HEK293 (cell line): ENCODE results near the gene PALM.

ENCODE experiments used
- EGR2 ChIP-seq: fragments of 450-650 bp; formaldehyde crosslinking; IDR thresholded peaks from 2 replicates; pipeline ENCODE4 v1.5.1; 2016; ENCODE audit warnings: low read depth, missing biosample characterization, missing genetic modification characterization
- GLIS2 ChIP-seq: fragments of 450-650 bp; formaldehyde crosslinking; IDR thresholded peaks from 2 replicates; pipeline ENCODE4 v1.5.1; 2016; ENCODE audit warnings: missing biosample characterization, missing genetic modification characterization
- KLF1 ChIP-seq: fragments of 450-650 bp; formaldehyde crosslinking; IDR thresholded peaks from 2 replicates; pipeline ENCODE4 v1.5.1; 2016; ENCODE audit warnings: missing biosample characterization, missing genetic modification characterization
- KLF16 ChIP-seq: fragments of 450-650 bp; formaldehyde crosslinking; IDR thresholded peaks from 2 replicates; pipeline ENCODE4 v1.5.1; 2017; ENCODE audit warnings: missing biosample characterization, missing genetic modification characterization
- KLF7 ChIP-seq: fragments of 450-650 bp; formaldehyde crosslinking; IDR thresholded peaks from 2 replicates; pipeline ENCODE4 v1.5.1; 2016; ENCODE audit warnings: missing biosample characterization, missing genetic modification characterization, borderline replicate concordance
- KLF8 ChIP-seq: fragments of 450-650 bp; formaldehyde crosslinking; IDR thresholded peaks from 2 replicates; pipeline ENCODE4 v1.5.1; 2016; ENCODE audit warnings: missing biosample characterization, missing genetic modification characterization
- KLF9 ChIP-seq: fragments of 450-650 bp; formaldehyde crosslinking; IDR thresholded peaks from 2 replicates; pipeline ENCODE4 v1.5.1; 2016; ENCODE audit warnings: missing biosample characterization, missing genetic modification characterization, low read depth
- MZF1 ChIP-seq: fragments of 450-650 bp; formaldehyde crosslinking; IDR thresholded peaks from 2 replicates; pipeline ENCODE4 v1.5.1; 2017; ENCODE audit warnings: missing biosample characterization, missing genetic modification characterization, borderline replicate concordance
- OSR2 ChIP-seq: fragments of 450-650 bp; formaldehyde crosslinking; IDR thresholded peaks from 2 replicates; pipeline ENCODE4 v1.5.1; 2016; ENCODE audit warnings: missing biosample characterization, missing genetic modification characterization
- PRDM10 ChIP-seq: fragments of 450-650 bp; formaldehyde crosslinking; IDR thresholded peaks from 2 replicates; pipeline ENCODE4 v1.5.1; 2016; ENCODE audit warnings: missing biosample characterization, missing genetic modification characterization
- SETDB1 ChIP-seq: IDR thresholded peaks from one replicate; pipeline ENCODE4 v1.6.1; 2017; ENCODE audit warnings: mild to moderate bottlenecking, low read length, moderate library complexity, mixed read lengths; ENCODE audit not compliant: insufficient read length
- SP2 ChIP-seq: fragments of 450-650 bp; formaldehyde crosslinking; IDR thresholded peaks from 2 replicates; pipeline ENCODE4 v1.5.1; 2016; ENCODE audit warnings: missing biosample characterization, missing genetic modification characterization
- SP3 ChIP-seq: fragments of 450-650 bp; formaldehyde crosslinking; IDR thresholded peaks from 2 replicates; pipeline ENCODE4 v1.5.1; 2016; ENCODE audit warnings: missing biosample characterization, missing genetic modification characterization
- TCF7L2 ChIP-seq: IDR thresholded peaks from 2 replicates; pipeline ENCODE4 v1.6.1; 2011; ENCODE audit warnings: low read depth, mild to moderate bottlenecking, inconsistent platforms, low read length, moderate library complexity, borderline replicate concordance
- WT1 ChIP-seq: fragments of 450-650 bp; formaldehyde crosslinking; IDR thresholded peaks from 2 replicates; pipeline ENCODE4 v1.5.1; 2016; ENCODE audit warnings: missing biosample characterization, missing genetic modification characterization
- ZBTB26 ChIP-seq: fragments of 450-650 bp; formaldehyde crosslinking; optimal IDR thresholded peaks from 2 replicates; pipeline ENCODE3; 2016; ENCODE audit warnings: missing biosample characterization, mild to moderate bottlenecking, missing genetic modification characterization
- ZBTB8A ChIP-seq: fragments of 450-650 bp; formaldehyde crosslinking; IDR thresholded peaks from 2 replicates; pipeline ENCODE4 v1.5.1; 2016; ENCODE audit warnings: missing biosample characterization, missing genetic modification characterization
- ZFP69B ChIP-seq: fragments of 450-650 bp; formaldehyde crosslinking; IDR thresholded peaks from 2 replicates; pipeline ENCODE4 v1.5.1; 2016; ENCODE audit warnings: missing biosample characterization, missing genetic modification characterization
- ZNF280C ChIP-seq: fragments of 450-650 bp; formaldehyde crosslinking; IDR thresholded peaks from 2 replicates; pipeline ENCODE4 v1.5.1; 2016; ENCODE audit warnings: missing biosample characterization, missing genetic modification characterization
- ZNF292 ChIP-seq: fragments of 450-650 bp; formaldehyde crosslinking; IDR thresholded peaks from 2 replicates; pipeline ENCODE4 v1.5.1; 2016; ENCODE audit warnings: low read depth, missing biosample characterization, missing genetic modification characterization, borderline replicate concordance
- ZNF324 ChIP-seq: fragments of 450-650 bp; formaldehyde crosslinking; IDR thresholded peaks from 2 replicates; pipeline ENCODE4 v1.5.1; 2016; ENCODE audit warnings: missing biosample characterization, missing genetic modification characterization
- ZNF37A ChIP-seq: fragments of 450-650 bp; IDR thresholded peaks from 2 replicates; pipeline ENCODE4 v1.5.1; 2018; ENCODE audit warnings: missing biosample characterization, missing genetic modification characterization
- ZNF394 ChIP-seq: fragments of 450-650 bp; formaldehyde crosslinking; IDR thresholded peaks from 2 replicates; pipeline ENCODE4 v1.5.1; 2016; ENCODE audit warnings: missing biosample characterization, missing genetic modification characterization, mild to moderate bottlenecking, moderate library complexity, borderline replicate concordance
- ZNF423 ChIP-seq: fragments of 450-650 bp; formaldehyde crosslinking; IDR thresholded peaks from 2 replicates; pipeline ENCODE4 v1.5.1; 2016; ENCODE audit warnings: missing biosample characterization, missing genetic modification characterization
- ZNF514 ChIP-seq: fragments of 450-650 bp; formaldehyde crosslinking; IDR thresholded peaks from 2 replicates; pipeline ENCODE4 v1.5.1; 2016; ENCODE audit warnings: missing biosample characterization, missing genetic modification characterization
- ZNF530 ChIP-seq: fragments of 450-650 bp; formaldehyde crosslinking; IDR thresholded peaks from 2 replicates; pipeline ENCODE4 v1.5.1; 2016; ENCODE audit warnings: low read depth, missing biosample characterization, missing genetic modification characterization
- ZNF549 ChIP-seq: fragments of 450-650 bp; IDR thresholded peaks from 2 replicates; pipeline ENCODE4 v1.5.1; 2018; ENCODE audit warnings: missing biosample characterization, missing genetic modification characterization, mild to moderate bottlenecking, inconsistent platforms, moderate library complexity
- ZNF660 ChIP-seq: fragments of 450-650 bp; IDR thresholded peaks from 2 replicates; pipeline ENCODE4 v1.5.1; 2018; ENCODE audit warnings: missing biosample characterization, mild to moderate bottlenecking, missing genetic modification characterization
- ZNF704 ChIP-seq: fragments of 450-650 bp; formaldehyde crosslinking; IDR thresholded peaks from 2 replicates; pipeline ENCODE4 v1.5.1; 2016; ENCODE audit warnings: missing biosample characterization, missing genetic modification characterization
- ZNF777 ChIP-seq: fragments of 450-650 bp; formaldehyde crosslinking; IDR thresholded peaks from 2 replicates; pipeline ENCODE4 v1.5.1; 2017; ENCODE audit warnings: missing biosample characterization, missing genetic modification characterization, borderline replicate concordance
- ZNF837 ChIP-seq: fragments of 450-650 bp; formaldehyde crosslinking; IDR thresholded peaks from 2 replicates; pipeline ENCODE4 v1.5.1; 2016; ENCODE audit warnings: missing biosample characterization, missing genetic modification characterization
- ZSCAN30 ChIP-seq: fragments of 450-650 bp; IDR thresholded peaks from 2 replicates; pipeline ENCODE4 v1.5.1; 2018; ENCODE audit warnings: missing biosample characterization, mild to moderate bottlenecking, missing genetic modification characterization, moderate library complexity

PALM gene

GRCh38 chr19:680287-681028, 28.3 kb upstream of the PALM start (continued):
- no peak for TF ChIP-seq ZNF704 (tag by site-specific recombination)
- TF ChIP-seq ZNF292 (tag by site-specific recombination) = no peak
- TF ChIP-seq KLF7 (tag by site-specific recombination) = peak; percentile 84
- TF ChIP-seq PRDM10 (tag by site-specific recombination) = 0 out of 2 replicates have a peak, but pooled peaks have one; percentile 29
- TF ChIP-seq SETDB1 = no peak
- TF ChIP-seq KLF1 (tag by site-specific recombination) = peak; percentile 98
- TF ChIP-seq SP3 (tag by site-specific recombination) = peak; percentile 92
- TF ChIP-seq ZNF423 = no peak
- TF ChIP-seq ZNF837 = no peak
- TF ChIP-seq ZNF530 (tag by site-specific recombination) = no peak
- no peak for TF ChIP-seq ZNF549 (tag by site-specific recombination)
- TF ChIP-seq ZBTB8A = 0 out of 2 replicates have a peak, but pooled peaks have one; percentile 37
- peak; percentile 81 for TF ChIP-seq GLIS2 (tag by site-specific recombination)
- TF ChIP-seq EGR2 (tag by site-specific recombination) = peak; percentile 72
- TF ChIP-seq ZSCAN30 (tag by site-specific recombination) = peak; percentile 60; the same call in 1 of the 2 replicates
- TF ChIP-seq ZNF394 = no peak
- no peak for TF ChIP-seq MZF1 (tag by site-specific recombination)
- TF ChIP-seq ZNF280C (tag by site-specific recombination) = no peak
- TF ChIP-seq ZBTB26 = peak; percentile 57
- peak; percentile 78 for TF ChIP-seq ZFP69B (tag by site-specific recombination)
- peak; percentile 97 for TF ChIP-seq KLF9 (tag by site-specific recombination)
- no peak for TF ChIP-seq OSR2 (tag by site-specific recombination)
- TF ChIP-seq WT1 = 0 out of 2 replicates have a peak, but pooled peaks have one; percentile 21
- TF ChIP-seq SP2 (tag by site-specific recombination) = peak; percentile 75
- no peak for TF ChIP-seq ZNF37A
- TF ChIP-seq ZNF660 (tag by site-specific recombination) = peak; percentile 44; the same call in 1 of the 2 replicates
- TF ChIP-seq ZNF514 (tag by site-specific recombination) = no peak
- no peak for TF ChIP-seq TCF7L2
- no peak for TF ChIP-seq ZNF777 (tag by site-specific recombination)
- TF ChIP-seq KLF16 (tag by site-specific recombination) = peak; percentile 84
- no peak for TF ChIP-seq ZNF324 (tag by site-specific recombination)
- TF ChIP-seq KLF8 (tag by site-specific recombination) = peak; percentile 98
